Kidney tubule cell (primary cell): ENCODE measurements around the gene DDI2.

Source experiments
- DNase-seq: peaks from one replicate; pipeline ENCODE4 v3.0.0-alpha.2; 2018; ENCODE audit warnings: low spot score

DDI2 gene

DNA sequence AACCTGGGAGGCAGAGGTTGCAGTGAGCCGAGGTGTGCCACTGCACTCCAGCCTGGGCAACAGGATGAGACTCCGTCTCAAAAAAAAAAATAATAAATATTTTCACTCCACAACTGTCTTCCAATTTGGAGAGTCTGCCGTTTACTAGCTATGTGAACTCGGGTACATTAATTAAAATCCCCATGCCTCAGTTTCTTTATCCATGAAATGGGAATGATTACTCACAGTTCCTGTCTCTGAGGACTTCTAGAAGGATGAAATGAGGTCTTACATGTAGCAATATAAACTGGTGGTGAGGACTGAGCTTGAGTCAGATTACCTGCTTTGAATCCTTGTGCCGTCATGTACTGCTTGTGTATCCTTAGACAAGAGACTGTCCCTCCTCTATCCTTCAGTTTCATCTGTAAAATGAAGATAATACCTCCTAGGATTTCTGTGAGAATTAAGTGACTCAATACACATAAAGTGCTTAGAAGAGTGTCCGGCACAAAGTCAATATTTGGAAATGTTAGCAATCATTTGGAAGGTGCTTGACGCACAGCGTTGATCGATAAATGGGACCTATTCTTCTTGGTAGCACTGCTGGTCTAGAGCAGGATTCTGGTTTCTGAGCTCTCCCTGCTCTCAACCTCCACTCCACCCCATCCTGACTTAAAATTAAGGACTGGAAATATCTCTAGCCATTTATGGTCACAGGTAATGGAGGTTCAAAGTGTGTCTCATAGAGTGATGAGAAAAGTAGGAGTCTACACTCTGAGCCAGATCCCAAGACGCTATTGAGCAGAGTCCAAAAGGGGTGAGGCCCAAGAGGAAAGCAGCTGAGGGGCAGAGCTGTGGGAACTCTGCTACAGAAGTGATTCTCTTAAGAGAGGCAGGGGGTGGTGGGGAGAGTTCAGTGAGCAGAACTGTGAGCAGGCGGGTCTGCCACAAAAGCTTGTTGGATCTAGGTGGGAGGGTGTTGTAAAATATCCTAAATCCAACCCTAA, 11.6 kb upstream of the DDI2 start:
- no peak for DNase-seq

DNA sequence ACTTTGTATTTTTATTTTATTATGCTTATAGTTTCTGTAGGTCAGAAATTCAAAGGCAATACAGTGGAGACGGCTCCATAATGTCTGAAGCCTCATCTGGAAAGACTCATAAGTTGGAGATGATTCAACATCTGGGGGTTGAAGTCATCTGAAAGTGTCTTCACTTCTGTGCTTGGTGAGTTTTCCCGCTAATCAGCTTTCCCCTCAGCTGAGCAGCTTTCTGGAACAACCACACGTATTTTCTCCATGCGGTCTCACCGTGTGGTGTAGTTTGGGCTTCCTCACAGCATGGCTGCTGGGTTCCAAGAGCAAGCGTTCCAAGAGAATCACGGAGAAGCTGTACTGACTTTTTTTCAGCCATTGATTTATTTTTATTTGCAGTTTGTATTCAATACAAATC, 7.6 kb upstream of the DDI2 start:
- DNase-seq = no peak

DNA sequence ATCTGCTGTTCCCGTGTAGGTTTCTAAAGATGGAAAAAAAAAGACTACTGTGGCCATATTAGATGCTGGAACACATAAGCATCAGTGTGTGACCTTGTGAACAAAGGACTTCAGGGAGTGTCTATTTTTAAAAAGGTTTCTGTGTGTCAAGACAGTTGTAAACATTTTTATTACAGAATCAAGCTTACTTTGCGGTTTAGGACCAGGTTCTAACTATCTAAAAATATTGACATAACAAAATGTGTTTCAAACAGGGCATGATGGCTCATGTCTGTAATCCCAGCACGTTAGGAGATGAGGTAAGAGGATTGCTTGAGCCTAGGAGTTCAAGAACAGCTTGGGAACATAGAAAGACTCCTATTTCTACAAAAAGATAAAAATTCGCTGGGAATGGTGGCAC, 7.1 kb upstream of the DDI2 start:
- DNase-seq = no peak

DNA sequence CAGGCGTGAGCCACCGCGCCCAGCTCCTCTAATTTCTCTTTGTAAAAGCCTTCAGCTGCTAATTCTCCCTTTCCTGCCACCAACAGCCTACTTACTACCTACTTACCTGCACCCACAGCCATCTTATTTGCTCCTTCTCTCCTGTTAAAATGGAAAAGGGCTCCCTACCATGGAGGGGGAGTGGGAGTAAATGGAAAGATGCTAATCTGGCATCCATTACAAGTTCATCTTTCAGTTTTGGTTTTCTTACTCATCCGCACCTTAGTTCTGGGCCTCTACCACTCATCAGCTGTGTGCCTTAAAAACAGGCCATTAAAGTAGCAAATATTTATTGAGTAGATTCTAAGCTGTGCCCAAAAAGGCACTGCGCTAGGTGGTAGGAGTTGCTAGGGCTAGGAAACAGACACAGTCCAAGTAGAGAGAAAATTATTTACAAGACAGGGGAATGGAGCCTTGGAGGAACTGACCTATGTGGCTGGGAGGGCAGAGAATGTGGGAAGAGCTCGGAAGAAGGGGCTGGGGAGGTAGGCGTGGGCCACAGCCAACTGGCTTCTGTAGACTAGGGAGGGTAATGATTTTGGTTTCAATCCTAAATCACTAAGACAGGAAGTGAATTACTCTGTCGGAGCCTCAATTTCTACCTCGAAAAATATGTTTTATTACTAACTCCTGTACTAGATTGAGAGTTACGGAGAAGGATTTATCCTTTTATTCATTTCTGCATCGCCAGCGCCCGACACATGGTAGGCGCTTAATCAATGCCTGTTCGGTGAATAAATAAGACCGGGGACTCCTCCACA, 685 bp upstream of the DDI2 start:
- no peak for DNase-seq

DNA sequence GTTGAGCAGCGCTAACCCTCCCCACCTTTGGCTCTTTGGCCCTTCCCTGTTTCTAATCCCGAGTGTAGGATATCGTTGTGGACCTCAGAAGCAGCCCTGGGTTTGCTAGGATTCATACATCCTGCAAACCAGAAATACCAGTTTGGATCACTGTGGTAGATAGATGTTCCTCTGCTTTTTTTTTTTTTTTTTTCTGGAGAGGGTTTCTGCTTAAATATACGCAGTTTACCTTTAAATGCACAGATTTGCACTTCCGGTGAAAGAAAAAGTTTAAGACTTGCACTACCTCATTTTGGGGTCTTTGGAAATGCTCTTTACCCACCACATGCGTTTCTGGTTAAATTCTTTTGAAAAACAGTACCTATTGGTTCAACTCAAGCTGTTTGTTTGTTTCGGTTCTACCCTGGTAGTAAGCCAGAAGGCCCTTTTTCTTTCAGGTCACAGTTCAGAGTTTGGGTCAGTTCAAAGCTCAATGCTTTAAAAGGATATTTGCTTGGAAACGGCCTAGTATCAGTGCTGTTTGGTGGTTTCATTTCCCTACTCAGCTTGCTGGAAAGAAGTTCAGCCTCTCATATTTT, 908 bp downstream of the DDI2 start:
- peak; percentile 27 for DNase-seq

DNA sequence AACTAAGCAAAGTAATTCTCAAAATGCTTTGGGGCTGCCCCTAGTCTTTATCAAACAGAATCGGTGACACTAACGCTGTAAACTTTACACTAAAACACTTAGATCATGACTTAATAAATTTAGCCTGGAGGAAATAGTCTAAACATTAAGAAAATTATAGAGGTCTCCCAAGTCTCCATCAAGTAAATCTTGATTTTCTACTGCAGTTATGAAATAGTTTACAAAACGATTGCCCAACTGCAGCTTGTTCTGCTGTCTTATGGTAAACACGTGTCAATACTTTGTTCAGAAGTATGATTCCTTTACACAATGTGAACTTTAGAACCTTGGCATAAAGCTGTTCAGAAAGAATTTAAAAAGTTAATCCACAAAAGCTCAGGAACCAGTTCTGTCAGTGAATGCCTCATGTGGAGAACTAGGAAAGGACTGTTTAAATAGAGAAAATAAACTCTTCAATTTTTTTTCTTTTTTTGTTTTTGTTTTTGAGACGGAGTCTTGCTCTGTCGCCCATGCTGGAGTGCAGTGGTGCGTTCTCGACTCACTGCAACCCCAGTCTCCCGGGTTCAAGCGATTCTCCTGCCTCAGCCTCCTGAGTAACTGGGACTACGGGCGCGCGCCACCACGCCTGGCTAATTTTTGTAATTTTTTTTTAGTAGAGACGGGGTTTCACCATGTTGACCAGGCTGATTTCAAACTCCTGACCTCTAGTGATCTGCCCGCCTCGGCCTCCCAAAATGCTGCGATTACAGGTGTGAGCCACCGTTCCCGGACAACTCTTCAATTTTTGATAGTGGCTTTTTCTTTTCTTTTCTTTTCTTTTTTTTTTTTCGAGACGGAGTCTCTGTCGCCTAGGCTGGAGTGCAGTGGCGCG, 1.6 kb downstream of the DDI2 start:
- DNase-seq = no peak

DNA sequence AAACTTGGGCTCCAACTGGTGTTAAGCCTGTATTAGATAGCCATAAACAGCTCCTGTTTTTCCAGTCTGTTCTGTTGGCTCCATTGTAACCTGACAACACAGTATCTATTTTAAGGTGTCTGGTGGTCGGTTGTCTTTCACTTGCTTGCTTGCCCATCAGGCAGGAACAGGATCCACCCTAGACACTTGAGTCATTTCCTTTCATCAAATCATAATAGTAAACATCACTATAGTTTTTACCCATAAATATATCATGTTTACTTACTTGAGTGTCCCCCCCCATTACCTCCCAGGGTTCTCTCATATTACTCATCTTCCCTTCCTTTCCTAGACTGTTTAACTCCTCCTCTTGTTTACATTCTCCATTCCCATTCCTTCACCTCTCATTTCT, 2.9 kb downstream of the DDI2 start:
- peak; percentile 72 for DNase-seq

DNA sequence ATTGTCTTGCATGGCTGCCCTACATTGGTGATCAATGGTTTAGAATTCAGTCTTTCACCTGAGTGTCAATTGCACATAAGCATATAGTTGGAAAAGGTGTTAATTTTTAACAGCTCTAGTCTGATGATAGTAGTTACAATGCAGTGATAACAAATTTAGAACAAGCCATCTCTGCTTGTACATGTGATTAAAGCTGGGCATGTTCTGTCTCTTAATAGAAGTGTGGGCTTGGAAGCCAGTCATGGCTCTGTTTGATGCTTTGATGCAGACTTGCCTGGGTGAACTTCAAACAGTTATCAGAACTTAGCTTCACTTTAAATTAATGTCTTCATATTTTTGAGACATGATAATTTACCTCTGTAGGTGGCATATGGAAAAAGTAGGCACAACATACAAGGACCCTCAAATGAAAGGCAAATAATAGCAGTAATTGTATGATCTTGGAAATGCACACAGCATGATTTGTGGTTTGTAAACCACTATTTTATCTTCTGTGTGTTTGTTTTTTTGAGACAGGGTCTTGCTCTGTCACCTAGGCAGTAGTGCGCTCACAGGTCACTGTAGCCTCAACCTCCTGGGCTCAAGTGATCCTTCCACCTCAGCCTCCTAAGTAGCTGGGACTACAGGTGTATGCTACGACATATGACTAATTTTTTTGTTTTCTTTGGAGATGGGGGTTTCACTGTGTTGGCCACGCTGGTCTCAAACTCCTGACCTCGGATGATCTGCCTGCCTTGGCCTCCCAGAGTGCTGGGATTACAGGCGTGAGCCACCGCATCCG, 3.8 kb downstream of the DDI2 start:
- DNase-seq = no peak

DNA sequence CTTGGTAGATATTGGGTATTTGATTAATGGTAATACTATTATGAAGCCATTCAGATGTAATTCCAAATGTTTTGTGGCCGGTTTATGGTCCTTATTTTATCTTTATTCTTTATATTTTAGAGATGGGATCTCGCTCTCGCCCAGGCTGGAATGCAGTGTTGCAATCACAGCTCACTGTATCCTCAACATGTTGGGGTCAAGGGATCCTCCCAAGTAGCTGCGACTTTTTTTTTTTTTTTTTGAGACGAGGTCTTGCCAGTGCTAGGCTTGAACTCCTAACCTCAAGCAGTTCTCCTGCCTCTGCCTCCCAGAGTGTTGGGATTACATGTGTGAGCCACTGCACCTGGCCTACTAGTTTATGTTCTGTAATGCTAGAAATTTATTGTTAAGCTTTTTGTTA, 4.7 kb downstream of the DDI2 start:
- no peak for DNase-seq

DNA sequence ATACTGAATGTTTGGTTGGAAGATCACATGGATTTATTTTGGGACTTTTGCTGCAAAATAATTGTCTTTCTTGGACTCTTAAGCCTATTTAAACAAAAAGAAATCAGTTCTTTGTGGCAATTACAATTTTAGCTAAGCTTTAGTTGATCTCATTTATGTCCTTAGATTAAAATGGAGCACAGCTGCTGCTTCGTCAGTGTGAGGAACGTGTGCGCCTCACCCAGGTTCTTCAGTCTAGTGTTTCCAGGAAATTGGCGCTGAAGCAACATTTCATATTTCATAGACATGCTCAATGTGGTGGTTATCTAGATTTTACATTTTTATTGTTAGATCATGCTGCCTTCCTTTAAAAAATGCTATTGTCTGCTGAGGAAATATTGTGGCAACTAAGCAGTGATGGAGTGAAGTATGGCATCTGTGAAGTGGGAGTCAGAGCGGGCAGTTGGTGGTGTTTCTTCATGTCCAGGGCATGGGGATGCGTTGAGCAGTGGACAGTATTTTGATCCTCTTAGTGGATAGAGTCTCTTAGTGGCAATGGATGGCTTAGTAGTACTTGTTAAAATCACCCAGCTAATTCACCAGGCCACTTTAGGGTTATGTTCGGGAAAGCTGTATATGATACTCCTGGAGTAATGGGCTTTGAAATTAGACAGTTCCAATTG, 5.6 kb downstream of the DDI2 start:
- no peak for DNase-seq

DNA sequence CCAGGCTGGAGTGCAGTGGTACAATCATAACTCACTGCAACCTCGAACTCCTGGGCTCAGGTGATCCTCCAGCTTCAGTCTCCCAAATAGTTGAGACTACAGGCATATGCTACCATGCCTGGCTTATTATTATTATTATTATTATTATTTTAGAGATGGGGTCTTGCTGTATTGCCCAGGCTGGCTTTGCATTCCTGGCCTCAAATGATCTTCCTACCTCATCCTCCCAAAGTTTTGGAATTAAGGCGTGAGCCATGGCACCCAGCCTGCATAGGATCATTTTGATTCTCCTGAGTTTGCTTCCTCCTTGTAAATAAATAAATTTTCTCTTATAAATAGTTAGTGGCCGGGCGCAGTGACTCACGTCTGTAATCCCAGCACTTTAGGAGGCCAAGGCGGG, 6.2 kb downstream of the DDI2 start:
- no peak for DNase-seq

DNA sequence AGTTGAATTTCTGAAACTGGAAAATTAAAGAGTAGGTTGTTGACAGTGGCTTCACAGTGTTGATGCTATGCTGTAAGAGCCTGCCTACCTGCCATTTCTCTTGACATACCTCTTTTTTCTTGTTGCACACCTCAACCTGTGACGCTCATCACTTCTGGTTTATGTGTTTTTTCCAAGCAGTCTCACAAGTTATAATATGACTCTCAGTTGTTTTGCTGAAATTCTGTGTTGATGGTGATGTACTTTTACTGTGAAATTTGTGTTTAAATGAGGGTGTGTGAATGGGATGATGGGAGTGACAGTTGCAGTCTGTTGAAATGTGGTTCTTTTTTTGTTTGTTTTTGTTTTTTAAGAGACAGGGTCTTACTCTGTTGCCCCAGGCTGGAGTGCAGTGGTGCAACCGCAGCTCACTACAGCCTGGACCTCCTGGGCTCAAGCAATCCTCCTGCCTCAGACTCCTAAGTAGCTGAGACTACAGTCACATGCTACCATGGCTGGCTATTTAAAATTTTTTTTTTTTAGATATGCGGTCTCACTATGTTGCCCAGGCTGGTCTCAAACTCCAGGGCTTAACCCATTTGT, 7.0 kb downstream of the DDI2 start:
- no peak for DNase-seq

DNA sequence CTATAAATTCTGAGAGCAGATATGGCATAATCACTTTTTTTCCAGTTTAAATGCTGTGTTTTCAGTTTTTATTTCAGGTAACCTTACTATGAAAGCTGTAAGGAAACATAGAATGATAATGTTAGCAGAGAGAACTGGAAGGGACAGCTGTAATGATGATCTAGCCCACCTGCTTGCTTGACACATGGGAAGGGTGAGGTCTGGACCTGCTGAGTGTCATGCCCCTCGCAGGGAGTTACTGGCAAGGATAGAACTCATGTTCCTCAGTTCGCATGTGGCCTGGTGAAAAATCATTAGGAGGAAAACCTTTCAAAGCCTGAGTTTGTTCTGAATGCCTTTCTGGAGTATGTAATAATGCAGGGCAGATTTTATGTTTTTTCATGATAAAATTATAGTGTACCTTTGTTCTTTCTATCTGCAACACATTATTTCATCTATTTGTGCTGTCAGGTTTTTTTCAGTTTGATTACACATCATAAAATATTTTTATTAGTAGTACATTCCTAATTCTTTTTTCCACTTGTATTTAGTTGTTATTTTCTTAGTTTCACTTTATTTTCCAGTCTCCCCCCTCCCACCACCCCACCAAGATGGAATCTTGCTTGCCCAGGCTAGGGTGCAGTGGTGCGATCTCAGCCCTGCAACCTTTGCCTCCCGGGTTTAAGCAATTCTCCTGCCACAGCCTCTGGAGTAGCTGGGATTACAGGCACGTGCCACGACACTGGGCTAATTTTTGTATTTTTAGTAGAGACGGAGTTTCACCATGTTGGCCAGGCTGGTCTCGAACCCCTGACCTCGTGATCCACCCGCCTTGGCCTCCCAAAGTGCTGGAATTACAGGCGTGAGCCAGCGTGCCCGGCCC, 8.0 kb downstream of the DDI2 start:
- no peak for DNase-seq

DNA sequence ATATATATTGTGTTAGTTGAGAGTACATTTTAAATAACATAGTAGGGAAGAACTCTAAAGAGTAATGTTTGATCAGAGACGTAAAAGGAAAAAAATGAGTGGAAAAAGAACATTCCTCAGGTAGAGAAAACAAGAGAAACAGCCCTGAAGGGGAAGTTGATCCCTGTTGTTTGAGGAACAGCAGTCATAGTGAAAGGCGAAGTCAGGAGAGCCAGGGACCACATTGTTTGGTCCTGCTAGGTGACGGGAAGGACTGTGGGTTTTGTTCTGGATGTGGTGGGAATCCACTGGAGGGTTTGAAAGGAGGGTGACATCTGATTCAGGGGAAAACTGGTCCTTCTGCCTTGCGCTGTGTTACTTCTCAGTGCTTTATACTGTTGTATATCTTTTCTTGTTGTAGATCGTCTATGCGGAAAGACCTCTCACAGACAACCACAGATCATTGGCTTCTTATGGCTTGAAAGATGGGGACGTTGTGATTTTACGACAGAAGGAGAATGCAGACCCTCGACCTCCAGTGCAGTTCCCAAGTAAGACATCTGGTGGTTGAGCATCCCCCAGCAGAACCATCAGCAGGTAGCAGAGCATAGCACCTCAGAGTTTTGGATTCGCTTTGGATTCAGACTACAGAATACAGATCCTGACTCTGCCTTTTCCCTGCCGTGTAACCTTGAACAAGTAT, 9.2 kb downstream of the DDI2 start:
- DNase-seq = no peak

DNA sequence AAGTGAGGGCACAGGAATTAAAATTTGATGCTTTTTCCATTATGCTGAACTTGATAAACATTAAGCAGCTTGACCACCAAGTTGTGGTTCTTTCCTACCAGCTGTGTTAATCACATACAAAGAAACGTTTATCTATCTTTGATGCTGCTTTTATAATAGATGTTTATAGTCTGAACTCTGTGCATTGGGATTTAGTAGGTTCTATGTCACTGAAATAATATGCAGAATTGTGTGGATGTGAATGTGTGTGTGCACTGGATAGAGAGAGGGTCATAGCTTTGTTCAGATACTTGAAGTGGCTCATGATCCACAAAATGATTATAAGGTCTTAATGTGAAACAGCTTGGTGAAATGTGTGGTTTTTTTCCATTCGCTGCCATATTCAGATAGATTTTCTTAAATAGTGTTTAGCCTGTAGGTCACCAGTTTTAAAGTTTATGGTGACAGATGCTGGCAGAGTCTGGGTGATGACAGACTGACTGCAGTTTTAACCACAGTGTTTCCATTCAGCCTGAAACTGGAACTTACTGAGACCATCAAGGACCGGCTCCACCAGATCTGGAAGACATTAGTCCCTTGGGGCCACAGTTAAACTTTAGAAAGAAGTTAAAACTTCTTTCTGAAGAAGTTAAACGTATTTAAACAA, 10.2 kb downstream of the DDI2 start:
- no peak for DNase-seq

DNA sequence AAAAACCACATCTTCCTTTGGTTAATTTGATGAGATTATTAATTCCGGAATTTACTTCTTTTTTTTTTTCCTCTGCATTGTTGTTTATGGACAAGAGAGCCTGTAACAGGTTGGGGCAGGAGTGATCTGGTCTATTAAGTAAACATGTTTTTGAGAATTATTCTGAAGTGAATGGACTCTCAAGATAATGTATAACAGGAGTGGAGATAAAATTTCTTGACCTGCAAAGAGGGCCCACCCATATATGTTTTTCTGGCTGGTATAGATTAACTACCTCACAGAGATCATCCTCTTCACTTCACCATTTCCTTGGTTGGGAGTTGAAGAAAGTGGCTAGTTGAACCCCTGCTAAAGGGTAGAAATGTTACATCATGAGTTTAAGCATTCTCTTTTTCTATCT, 10.7 kb downstream of the DDI2 start:
- DNase-seq = no peak

DNA sequence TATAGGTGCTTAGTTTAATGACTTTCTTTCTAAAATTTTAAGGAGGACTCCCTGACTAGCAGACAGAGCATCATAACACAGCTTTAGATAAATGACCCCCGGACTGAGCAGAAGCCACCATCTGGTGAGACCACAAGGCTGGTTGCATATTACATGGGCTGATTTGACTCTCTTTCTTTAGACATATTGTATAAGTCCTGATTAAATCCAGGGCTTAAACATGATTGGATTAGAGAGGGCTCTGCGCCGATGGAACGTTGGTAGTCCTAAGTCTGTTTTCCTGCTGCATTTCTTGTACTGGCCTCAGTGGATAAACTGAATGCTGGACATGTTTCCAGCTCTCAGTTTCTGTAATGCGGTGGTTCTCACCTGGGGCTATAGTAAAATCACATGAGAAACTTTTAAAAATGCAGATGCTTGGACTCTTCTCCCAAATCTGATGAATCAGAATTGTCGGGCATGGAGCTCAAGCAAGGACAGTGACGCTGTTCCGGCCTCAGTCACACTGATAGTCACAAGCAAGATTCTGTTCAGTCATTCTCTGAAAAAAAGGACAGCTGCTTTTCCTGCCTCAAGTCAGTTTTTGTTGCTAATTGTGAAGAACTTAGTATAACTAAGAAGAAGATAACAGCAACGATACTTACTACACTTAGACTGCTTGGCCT, 16.6 kb downstream of the DDI2 start:
- no peak for DNase-seq

DNA sequence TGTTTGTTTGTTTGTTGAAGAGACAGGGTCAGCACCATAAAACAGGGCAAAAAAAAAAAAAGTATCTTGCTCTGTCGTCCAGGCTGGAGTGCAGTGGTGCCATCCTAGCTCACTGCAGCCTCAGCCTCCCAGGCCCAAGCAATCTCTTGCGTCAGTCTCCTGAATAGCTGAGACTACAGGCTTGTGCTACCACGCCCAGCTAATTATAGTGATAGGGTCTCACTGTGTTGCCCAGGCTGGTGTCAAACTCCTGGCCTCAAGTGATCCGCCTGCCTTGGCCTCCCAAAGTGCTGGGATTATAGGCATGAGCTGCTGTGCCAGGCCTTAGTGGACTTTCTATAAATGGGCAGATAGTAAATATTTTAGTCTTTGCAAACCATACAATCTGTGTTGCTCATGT, 19.2 kb downstream of the DDI2 start:
- DNase-seq = no peak
